Measurements from ENCODE around the gene RUNX2.

RUNX2 gene

GRCh38 chr6:45637056-45637455 lies 308.9 kb downstream of the RUNX2 start:
- DNase-seq (ENCODE audit: low spot score) = no peak
- TF ChIP-seq CTCF (IDR thresholded peaks at IDR 0.05; ENCODE audit: extremely low read depth, missing control alignments) = no peak

DNA sequence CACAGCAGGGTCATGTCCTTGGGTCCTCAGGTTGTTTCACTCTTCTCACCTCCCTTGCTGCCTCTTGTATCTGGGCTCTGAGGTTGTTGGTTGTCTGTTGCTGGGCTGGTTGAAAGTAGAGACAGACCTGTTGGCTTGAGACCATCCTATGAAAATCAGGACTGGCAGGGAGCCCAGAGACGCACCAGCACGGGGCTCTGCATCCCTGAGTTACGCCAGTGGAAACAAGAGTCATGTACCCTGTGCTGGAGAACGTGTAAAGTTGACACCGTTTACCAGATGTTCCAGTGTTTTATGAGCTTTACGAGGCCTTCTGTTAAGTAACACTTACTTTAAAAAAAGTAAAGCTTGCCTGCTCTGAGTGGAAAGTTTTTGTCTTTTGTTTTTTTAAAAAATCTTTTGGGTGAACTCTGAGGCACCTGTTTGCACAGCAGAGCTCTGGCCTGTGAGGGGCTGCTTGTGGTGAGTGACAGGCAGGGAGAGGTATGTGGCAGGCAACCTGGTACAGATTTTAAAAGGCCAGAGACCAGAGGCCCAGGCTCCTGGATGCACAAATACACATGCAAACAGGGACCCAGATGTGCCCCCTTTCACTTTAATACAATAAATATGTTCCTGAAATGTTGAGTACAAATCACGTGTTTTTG lies 309.6 kb downstream of the RUNX2 start:
- DNase-seq (ENCODE audit: low spot score) = no peak
- TF ChIP-seq CTCF (IDR thresholded peaks at IDR 0.05; ENCODE audit: extremely low read depth, missing control alignments) = no peak

GRCh38 chr6:45640081-45640491 lies 312.0 kb downstream of the RUNX2 start:
- TF ChIP-seq CTCF (IDR thresholded peaks at IDR 0.05; ENCODE audit: extremely low read depth, missing control alignments) = no peak
- no peak for DNase-seq (ENCODE audit: low spot score)

- no peak for DNase-seq (ENCODE audit: low spot score)
- no peak for TF ChIP-seq CTCF (IDR thresholded peaks at IDR 0.05; ENCODE audit: extremely low read depth, missing control alignments)
Observed at GRCh38 chr6:45640811-45641210, 312.7 kb downstream of the RUNX2 start.

GRCh38 chr6:45642331-45643125 lies 314.4 kb downstream of the RUNX2 start:
- TF ChIP-seq CTCF (IDR thresholded peaks at IDR 0.05; ENCODE audit: extremely low read depth, missing control alignments) = no peak
- no peak for DNase-seq (ENCODE audit: low spot score)

GRCh38 chr6:45643126-45643525 lies 315.0 kb downstream of the RUNX2 start:
- no peak for TF ChIP-seq CTCF (IDR thresholded peaks at IDR 0.05; ENCODE audit: extremely low read depth, missing control alignments)
- DNase-seq (ENCODE audit: low spot score) = no peak

- no peak for TF ChIP-seq CTCF (IDR thresholded peaks at IDR 0.05; ENCODE audit: extremely low read depth, missing control alignments)
Observed at GRCh38 chr6:45644720-45645119, 316.6 kb downstream of the RUNX2 start.

More at GRCh38 chr6:45644720-45645119, 316.6 kb downstream of the RUNX2 start:
- no peak for DNase-seq (ENCODE audit: low spot score)
